A673 (cell line): Measurements from ENCODE around the gene ZNF23. TPM values are rescaled to one million over a fixed set of nuclear protein-coding genes. Genes with fewer than 3 reads are reported as not detected.

Experiments used
- BruUV-seq: library from RNA; stranded (reverse); fragments of 400-500 nt; replicated peaks from 2 replicates; lab custom pipeline; 2021; lab: Mats Ljungman, UMichigan
- CTCF ChIA-PET: fragments of 300-600 bp; sonication (Branson Sonifier 250); formaldehyde crosslinking; loops from one replicate; lab custom pipeline; 2022; ENCODE audit warnings: antibody characterized with exemption; lab: Charles Lee
- POLR2A ChIA-PET: fragments of 300-600 bp; sonication (Branson Sonifier 250); formaldehyde crosslinking; loops from one replicate; lab custom pipeline; 2022; ENCODE audit warnings: antibody characterized with exemption; ENCODE audit not compliant: low non-redundant PET; lab: Charles Lee
- DNase-seq: peaks from one replicate; pipeline ENCODE4 v3.0.0-alpha.2; 2015; ENCODE audit warnings: low spot score
- H3K27ac ChIP-seq: fragments of 200-600 bp; sonication (generic); 2 replicates; pipeline ENCODE4 v1.5.1; 2016; ENCODE audit warnings: mixed run types, low read depth, mild to moderate bottlenecking, mixed read lengths, antibody characterized with exemption, low read length; ENCODE audit not compliant: poor library complexity, severe bottlenecking
- H3K27me3 ChIP-seq: fragments of 200-600 bp; sonication (generic); replicated peaks from 2 replicates; pipeline ENCODE4 v1.6.1; 2017; ENCODE audit warnings: mixed run types, low read depth, mild to moderate bottlenecking, mixed read lengths, antibody characterized with exemption, low read length; ENCODE audit not compliant: insufficient read depth, poor library complexity
- H3K36me3 ChIP-seq: fragments of 200-600 bp; sonication (generic); 2 replicates; pipeline ENCODE4 v1.6.1; 2016; ENCODE audit warnings: mixed run types, mild to moderate bottlenecking, mixed read lengths, antibody characterized with exemption, low read length; ENCODE audit not compliant: insufficient read depth, poor library complexity, severe bottlenecking
- H3K4me1 ChIP-seq: fragments of 200-600 bp; sonication (generic); 2 replicates; pipeline ENCODE4 v1.6.1; 2017; ENCODE audit warnings: mixed run types, mild to moderate bottlenecking, mixed read lengths, antibody characterized with exemption, low read length; ENCODE audit not compliant: insufficient read depth, poor library complexity, severe bottlenecking
- H3K4me3 ChIP-seq: fragments of 200-600 bp; sonication (generic); 2 replicates; pipeline ENCODE4 v1.5.1; 2016; ENCODE audit warnings: low read depth, mixed run types, mild to moderate bottlenecking, mixed read lengths, low read length; ENCODE audit not compliant: poor library complexity, severe bottlenecking
- H3K9me3 ChIP-seq: fragments of 200-600 bp; sonication (generic); 2 replicates; pipeline ENCODE4 v1.6.1; 2016; ENCODE audit warnings: mixed run types, low read depth, mild to moderate bottlenecking, mixed read lengths, antibody characterized with exemption, low read length; ENCODE audit not compliant: poor library complexity, severe bottlenecking
- CTCF ChIP-seq: fragments of 300-800, 200-600 bp; sonication (generic); conservative IDR thresholded peaks from 2 replicates; pipeline ENCODE4 v1.5.1; 2017; ENCODE audit warnings: low read depth, mild to moderate bottlenecking, antibody characterized with exemption, low read length, moderate library complexity, mixed read lengths
- EZH2 ChIP-seq: fragments of 200-600 bp; sonication (generic); IDR thresholded peaks from 2 replicates; pipeline ENCODE4 v1.6.1; 2017; ENCODE audit warnings: borderline replicate concordance, low read depth, mild to moderate bottlenecking, mixed read lengths, antibody characterized with exemption, low read length; ENCODE audit not compliant: poor library complexity, severe bottlenecking
- intact Hi-C: fragments of 100-400 bp; cut with micrococcal nuclease; formaldehyde crosslinking; loops from one replicate; pipeline ENCODE4 v1.10.0; 2022; ENCODE audit not compliant: unreplicated experiment
- total RNA-seq: library from RNA; stranded (reverse); gene quantifications from 2 replicates; pipeline ENCODE4 v1.2.3, GENCODE V29; 2021

The ZNF23 gene
- total RNA-seq, 1 experiment from 2014 or later: 10.2 TPM

- TF ChIP-seq CTCF (no peak), EZH2 (no peak)
- H3K4me1 ChIP-seq: no peaks in the 10 kb centered on the region
- POLR2A ChIA-PET: no interaction called here
Measured at GRCh38 chr16:71432906-71433305, 29.1 kb downstream of the ZNF23 start.

GRCh38 chr16:71431991-71432390, 30.1 kb downstream of the ZNF23 start:
- H3K27ac ChIP-seq: no peak overlapping the region
- TF ChIP-seq EZH2: no peak
- TF ChIP-seq CTCF: no peak
- H3K36me3 ChIP-seq: no peaks in the 10 kb centered on the region
- no TSS peak for BruUV-seq
- ChIA-PET CTCF (no interaction called here), POLR2A (no interaction called here)
- peaks cover 35% of the 10 kb centered on the region for H3K27me3 ChIP-seq
- DNase-seq: no peak
- H3K9me3 ChIP-seq: no peaks in the 10 kb centered on the region
- H3K4me1 ChIP-seq: no peaks in the 10 kb centered on the region
- intact Hi-C loops: no loop called here
- no peak overlapping the region for H3K4me3 ChIP-seq

More at GRCh38 chr16:71432906-71433305, 29.1 kb downstream of the ZNF23 start:
- CTCF ChIA-PET: no interaction called here
- intact Hi-C loops: no loop called here
- H3K36me3 ChIP-seq: no peaks in the 10 kb centered on the region
- peaks cover 34% of the 10 kb centered on the region for H3K27me3 ChIP-seq
- no peaks in the 10 kb centered on the region for H3K9me3 ChIP-seq
- H3K4me3 ChIP-seq: no peak overlapping the region
- no TSS peak for BruUV-seq
- no peak overlapping the region for H3K27ac ChIP-seq
- no peak for DNase-seq

GRCh38 chr16:71431176-71431575, 30.9 kb downstream of the ZNF23 start:
- DNase-seq: no peak
- no peak overlapping the region for H3K27ac ChIP-seq
- peaks cover 42% of the 10 kb centered on the region for H3K27me3 ChIP-seq
- no TSS peak for BruUV-seq
- H3K4me3 ChIP-seq: no peak overlapping the region
- intact Hi-C loops: no loop called here
- no peaks in the 10 kb centered on the region for H3K4me1 ChIP-seq
- POLR2A ChIA-PET: no interaction called here
- no peaks in the 10 kb centered on the region for H3K36me3 ChIP-seq
- CTCF ChIA-PET: no interaction called here
- H3K9me3 ChIP-seq: no peaks in the 10 kb centered on the region
- TF ChIP-seq CTCF: no peak
- TF ChIP-seq EZH2: no peak
